ENCODE results near the gene ADGRB2. TPM values are rescaled to one million over a fixed set of nuclear protein-coding genes. Genes with fewer than 3 reads are reported as not detected.

The ADGRB2 gene
- total RNA-seq, 4 donors from 2014 or later, result 0.77 to 31.0 (median 3.7) TPM; not detected in 1

DNA sequence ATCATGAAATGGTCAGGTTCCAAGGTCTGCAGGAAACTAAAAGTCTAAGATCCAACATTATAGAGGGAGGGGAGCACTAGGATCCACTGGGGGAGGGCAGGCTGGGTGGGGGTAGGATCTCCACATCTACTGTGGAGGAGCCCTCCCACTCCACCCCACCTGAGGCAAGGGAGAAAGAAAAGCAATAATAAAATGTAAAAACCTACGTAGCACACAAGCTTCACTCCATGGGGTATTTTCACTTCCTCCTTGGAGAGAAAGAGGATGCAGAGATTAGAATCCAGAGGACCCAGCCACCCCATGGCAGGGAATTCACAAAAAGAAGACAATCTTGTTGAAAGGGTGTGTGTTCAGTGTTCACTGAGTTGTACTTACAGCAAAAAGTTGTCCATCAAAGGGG lies 37.3 kb upstream of the ADGRB2 start:
- Histone ChIP-seq H3K4me3 (no peak overlapping the region), H3K4me1 (peaks cover 0 to 4% of the 10 kb centered on the region in 2 donors), H3K9me3 (no peaks in the 10 kb centered on the region), H3K27ac (no peak overlapping the region), H3K36me3 (no peaks in the 10 kb centered on the region), H3K27me3 (no peaks in the 10 kb centered on the region)
- no peak for TF ChIP-seq POLR2A (IDR thresholded peaks at IDR 0.05)
- TF ChIP-seq, protein P1, sequence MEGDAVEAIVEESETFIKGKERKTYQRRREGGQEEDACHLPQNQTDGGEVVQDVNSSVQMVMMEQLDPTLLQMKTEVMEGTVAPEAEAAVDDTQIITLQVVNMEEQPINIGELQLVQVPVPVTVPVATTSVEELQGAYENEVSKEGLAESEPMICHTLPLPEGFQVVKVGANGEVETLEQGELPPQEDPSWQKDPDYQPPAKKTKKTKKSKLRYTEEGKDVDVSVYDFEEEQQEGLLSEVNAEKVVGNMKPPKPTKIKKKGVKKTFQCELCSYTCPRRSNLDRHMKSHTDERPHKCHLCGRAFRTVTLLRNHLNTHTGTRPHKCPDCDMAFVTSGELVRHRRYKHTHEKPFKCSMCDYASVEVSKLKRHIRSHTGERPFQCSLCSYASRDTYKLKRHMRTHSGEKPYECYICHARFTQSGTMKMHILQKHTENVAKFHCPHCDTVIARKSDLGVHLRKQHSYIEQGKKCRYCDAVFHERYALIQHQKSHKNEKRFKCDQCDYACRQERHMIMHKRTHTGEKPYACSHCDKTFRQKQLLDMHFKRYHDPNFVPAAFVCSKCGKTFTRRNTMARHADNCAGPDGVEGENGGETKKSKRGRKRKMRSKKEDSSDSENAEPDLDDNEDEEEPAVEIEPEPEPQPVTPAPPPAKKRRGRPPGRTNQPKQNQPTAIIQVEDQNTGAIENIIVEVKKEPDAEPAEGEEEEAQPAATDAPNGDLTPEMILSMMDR (IDR thresholded peaks at IDR 0.05), result no peak
- DNase-seq, result no peak
- intact Hi-C loops (cut with DNase I; ENCODE audit: low total_unique reads), result no loop called here

DNA sequence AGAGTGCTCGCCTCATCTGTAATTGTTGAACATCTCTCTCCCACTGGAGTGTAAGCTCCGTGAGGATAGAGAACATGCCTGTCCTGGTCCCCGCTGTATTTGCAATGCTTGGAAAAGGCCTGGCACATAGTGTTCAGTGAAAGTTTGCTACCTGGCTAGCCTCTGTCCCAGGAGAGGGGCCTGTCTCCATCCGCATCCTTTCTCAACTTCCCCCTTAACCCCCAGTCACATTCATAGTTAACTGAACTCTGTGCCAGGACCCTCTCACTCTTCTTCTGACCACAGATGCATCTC lies 36.5 kb upstream of the ADGRB2 start:
- Histone ChIP-seq H3K9me3 (no peaks in the 10 kb centered on the region), H3K36me3 (no peaks in the 10 kb centered on the region), H3K4me3 (no peak overlapping the region), H3K27me3 (no peaks in the 10 kb centered on the region), H3K27ac (no peak overlapping the region), H3K4me1 (peaks cover 0 to 4% of the 10 kb centered on the region in 2 donors)
- intact Hi-C loops (cut with DNase I; ENCODE audit: low total_unique reads), result no loop called here
- TF ChIP-seq POLR2A (IDR thresholded peaks at IDR 0.05), result no peak
- TF ChIP-seq, protein P1 (IDR thresholded peaks at IDR 0.05), result no peak
- DNase-seq, result no peak

DNA sequence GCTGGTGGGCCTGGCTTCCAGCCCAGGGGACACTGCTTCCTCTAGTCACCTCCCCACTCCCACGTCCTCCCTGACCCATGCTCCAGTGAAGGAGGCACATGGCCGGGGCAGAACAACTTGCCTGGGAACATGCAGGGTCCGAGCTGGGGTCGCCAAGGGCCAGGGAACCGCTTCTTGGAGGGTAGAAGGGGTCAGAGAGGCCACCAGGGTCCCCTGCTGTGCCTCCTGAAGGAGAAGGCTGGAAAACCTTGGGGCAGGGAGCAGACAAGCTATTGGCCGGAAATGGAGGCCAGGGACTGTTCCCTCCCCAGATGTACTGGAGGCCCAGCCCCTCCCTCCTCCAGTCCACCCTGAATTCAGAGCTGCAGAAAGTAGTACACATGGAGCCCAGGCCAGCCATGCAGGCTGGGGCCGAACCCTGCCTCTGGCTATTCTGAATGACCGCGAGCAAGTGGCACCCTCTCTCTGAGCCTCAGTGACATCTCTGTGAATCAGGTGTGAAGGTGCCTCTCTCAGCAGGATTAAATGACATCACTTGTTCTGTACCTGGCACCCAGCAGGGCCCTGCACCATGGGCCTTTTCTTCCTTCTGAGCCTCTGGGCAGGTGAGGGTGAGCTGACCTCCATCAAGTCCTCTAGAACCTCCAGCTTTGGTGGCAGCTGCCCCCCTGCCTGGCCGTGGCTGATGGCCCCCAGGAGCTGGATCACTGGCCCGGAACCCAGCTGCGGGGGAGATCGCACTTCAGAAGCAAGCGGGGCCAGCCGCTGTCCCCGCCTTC lies 35.9 kb upstream of the ADGRB2 start:
- no peak for DNase-seq
- Histone ChIP-seq H3K36me3 (no peaks in the 10 kb centered on the region), H3K9me3 (no peaks in the 10 kb centered on the region), H3K27ac (no peak overlapping the region), H3K4me1 (peaks cover 0 to 4% of the 10 kb centered on the region in 2 donors), H3K4me3 (no peak overlapping the region), H3K27me3 (no peaks in the 10 kb centered on the region)
- TF ChIP-seq, protein P1 (IDR thresholded peaks at IDR 0.05), result no peak
- TF ChIP-seq POLR2A (IDR thresholded peaks at IDR 0.05), result no peak
- intact Hi-C loops (cut with DNase I; ENCODE audit: low total_unique reads), result no loop called here

DNA sequence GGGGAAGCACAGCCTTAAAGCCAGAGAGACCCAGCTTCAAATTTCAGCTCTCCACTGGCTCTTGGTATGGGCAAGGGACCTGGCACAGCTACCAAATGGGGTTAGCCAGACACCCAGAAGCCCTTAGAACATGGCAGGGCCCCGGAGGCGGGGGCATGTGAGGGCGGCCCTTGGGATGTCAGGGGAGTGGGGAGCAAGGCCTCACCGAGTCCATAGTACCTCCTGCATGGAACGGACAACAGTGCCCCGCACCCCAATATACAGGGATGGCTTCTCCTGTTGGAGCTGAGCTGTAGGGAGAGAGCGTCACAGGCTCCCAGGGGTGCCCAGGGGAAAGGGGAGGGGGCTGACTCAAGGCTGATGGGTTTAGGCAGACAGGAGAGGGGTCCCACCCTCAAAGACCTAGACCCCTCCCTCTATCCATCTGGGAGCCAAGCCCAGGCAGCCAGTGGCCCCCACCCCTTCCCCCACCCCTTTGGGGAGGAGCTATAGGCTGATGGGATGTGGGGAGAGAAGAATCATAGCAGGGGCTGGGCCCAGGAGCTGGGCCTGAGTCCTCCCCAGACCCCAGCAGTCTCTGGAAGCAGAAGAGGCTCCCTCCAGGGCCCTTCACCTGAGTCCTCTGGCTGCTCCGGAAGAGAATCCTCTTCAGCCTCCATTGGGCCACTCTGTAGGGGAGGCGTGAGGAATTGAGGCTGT lies 35.2 kb upstream of the ADGRB2 start:
- Histone ChIP-seq H3K27me3 (no peaks in the 10 kb centered on the region), H3K4me1 (peaks cover 0 to 4% of the 10 kb centered on the region in 2 donors), H3K4me3 (no peak overlapping the region), H3K27ac (no peak overlapping the region), H3K36me3 (no peaks in the 10 kb centered on the region), H3K9me3 (no peaks in the 10 kb centered on the region)
- TF ChIP-seq POLR2A (IDR thresholded peaks at IDR 0.05), result no peak
- TF ChIP-seq, protein P1 (IDR thresholded peaks at IDR 0.05), result no peak
- intact Hi-C loops (cut with DNase I; ENCODE audit: low total_unique reads), result no loop called here
- no peak for DNase-seq

DNA sequence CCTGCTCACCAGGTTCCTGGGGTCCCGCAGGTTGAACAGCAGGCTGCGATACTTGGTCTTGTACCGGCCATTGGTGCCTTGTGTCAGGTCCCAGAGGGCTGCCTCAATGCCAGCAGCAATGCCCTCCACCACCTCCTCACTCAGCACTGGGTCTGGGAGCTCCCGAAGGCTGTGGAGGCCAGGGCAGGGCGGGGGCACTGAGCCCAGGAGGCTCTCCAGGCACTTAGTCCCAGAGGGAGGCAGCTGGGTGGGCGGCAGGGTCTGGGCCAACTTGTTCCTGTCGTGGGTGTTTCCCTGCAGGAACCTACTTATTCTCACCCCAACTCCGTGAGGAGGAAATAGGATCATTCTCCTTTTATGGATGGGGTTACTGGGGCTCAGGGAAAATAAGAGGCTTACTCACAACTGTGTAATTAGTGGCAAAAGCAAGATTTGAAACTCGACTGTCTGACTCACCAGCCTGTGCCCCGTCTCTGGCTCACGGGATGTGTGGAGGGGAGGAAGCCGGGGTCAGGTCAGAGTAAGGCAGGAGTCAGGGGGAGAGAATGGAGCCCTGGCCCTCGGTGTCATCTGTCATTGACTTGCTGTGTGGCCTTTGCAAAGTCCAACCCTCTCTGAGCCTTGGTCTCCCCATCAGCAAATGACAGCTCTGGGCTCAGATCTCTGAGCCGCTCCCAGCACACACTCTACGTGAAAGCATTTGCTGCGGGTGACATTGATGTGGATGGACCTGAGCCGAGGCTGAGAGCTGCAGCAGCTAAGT lies 34.5 kb upstream of the ADGRB2 start:
- Histone ChIP-seq H3K9me3 (no peaks in the 10 kb centered on the region), H3K27ac (no peak overlapping the region), H3K4me3 (no peak overlapping the region), H3K27me3 (no peaks in the 10 kb centered on the region), H3K36me3 (no peaks in the 10 kb centered on the region), H3K4me1 (peaks cover 0 to 4% of the 10 kb centered on the region in 2 donors)
- intact Hi-C loops (cut with DNase I; ENCODE audit: low total_unique reads), result no loop called here
- no peak for DNase-seq
- TF ChIP-seq, protein P1 (IDR thresholded peaks at IDR 0.05), result no peak
- TF ChIP-seq POLR2A (IDR thresholded peaks at IDR 0.05), result no peak
